ENCODE results near the gene DCBLD2.

The DCBLD2 gene

GRCh38 chr3:98901392-98902350 is at the start of gene DCBLD2:
Gene DCBLD2 (minus strand): TSS chr3:98901695. CDS start chr3:98901326, 369 bp downstream.
- peak; percentile 97 for DNase-seq

GRCh38 chr3:98945666-98946065 is 44.2 kb upstream of the DCBLD2 start:
- no peak for DNase-seq

GRCh38 chr3:98945101-98945524 is 43.6 kb upstream of the DCBLD2 start:
- no peak for DNase-seq

- DNase-seq, result no peak
These were observed 28.9 kb upstream of the DCBLD2 start for GRCh38 chr3:98930413-98930812.

GRCh38 chr3:98921957-98922356 is 20.5 kb upstream of the DCBLD2 start:
- DNase-seq, result no peak

GRCh38 chr3:98920166-98920565 is 18.7 kb upstream of the DCBLD2 start:
- no peak for DNase-seq

- DNase-seq, result no peak
These were observed 17.1 kb upstream of the DCBLD2 start for GRCh38 chr3:98918586-98918985.

- DNase-seq, result no peak
These were observed 16.1 kb upstream of the DCBLD2 start for GRCh38 chr3:98917608-98918007.

- DNase-seq, result no peak
These were observed 12.9 kb upstream of the DCBLD2 start for GRCh38 chr3:98914210-98915080.

GRCh38 chr3:98912448-98912847 is 11.0 kb upstream of the DCBLD2 start:
- no peak for DNase-seq

- no peak for DNase-seq
These were observed 4.7 kb upstream of the DCBLD2 start for GRCh38 chr3:98906230-98906629.

- DNase-seq, result no peak
These were observed 2.4 kb upstream of the DCBLD2 start for GRCh38 chr3:98903705-98904481.

- DNase-seq, result no peak
These were observed 1.6 kb upstream of the DCBLD2 start for GRCh38 chr3:98903099-98903498.

- DNase-seq, result no peak
These were observed 851 bp upstream of the DCBLD2 start for GRCh38 chr3:98902351-98902740.

- DNase-seq, result peak; percentile 31
These were observed 440 bp downstream of the DCBLD2 start for GRCh38 chr3:98901119-98901391.

GRCh38 chr3:98900265-98901118 is 1.0 kb downstream of the DCBLD2 start:
- DNase-seq, result peak; percentile 30

- DNase-seq, result no peak
These were observed 3.8 kb downstream of the DCBLD2 start for GRCh38 chr3:98897701-98898100.

GRCh38 chr3:98894791-98895576 is 6.5 kb downstream of the DCBLD2 start:
- no peak for DNase-seq

GRCh38 chr3:98893740-98894139 is 7.8 kb downstream of the DCBLD2 start:
- peak; percentile 61 for DNase-seq

GRCh38 chr3:98892263-98892662 is 9.2 kb downstream of the DCBLD2 start:
- no peak for DNase-seq
